ENCODE results near the gene PPP1R12C. TPM values are rescaled to one million over a fixed set of nuclear protein-coding genes. Genes with fewer than 3 reads are reported as not detected.

The PPP1R12C gene
- total RNA-seq, 1 experiment from 2014 or later: 92.3 TPM

GRCh38 chr19:55080968-55081769, 36.3 kb downstream of the PPP1R12C start:
- Mint-ChIP-seq H3K9me3 (no peaks in the 10 kb centered on the region), H3K36me3 (0 out of 2 replicates have a peak, but pooled peaks cover 3% of the 10 kb centered on the region), H3K27me3 (ENCODE audit: low read depth) (peaks cover 79% of the 10 kb centered on the region), H3K4me1 (peaks cover 48% of the 10 kb centered on the region), H3K27ac (peak overlapping the region; percentile 98), H3K4me3 (peak overlapping the region; percentile 96)
- no peak for TF ChIP-seq JAZF1 (CRISPR knock-in tag; IDR thresholded peaks at IDR 0.05)
- peak; percentile 48; the same call in 1 of the 2 replicates for TF ChIP-seq MAX (CRISPR knock-in tag; IDR thresholded peaks at IDR 0.05)
- TF ChIP-seq SP1 (CRISPR knock-in tag; conservative IDR thresholded peaks at IDR 0.05): peak; percentile 63
- TF ChIP-seq ETV6 (CRISPR knock-in tag; IDR thresholded peaks at IDR 0.05): 0 out of 2 replicates have a peak, but pooled peaks have one; percentile 49
- TF ChIP-seq SMAD4 (CRISPR knock-in tag; IDR thresholded peaks at IDR 0.05): 0 out of 2 replicates have a peak, but pooled peaks have one; percentile 44
- TF ChIP-seq USF2 (CRISPR knock-in tag; IDR thresholded peaks at IDR 0.05): no peak
- TF ChIP-seq ARID4B (CRISPR knock-in tag; IDR thresholded peaks at IDR 0.05; ENCODE audit: borderline replicate concordance): peak; percentile 88; the same call in 1 of the 2 replicates
- TF ChIP-seq USF1 (CRISPR knock-in tag; IDR thresholded peaks at IDR 0.05): peak; percentile 51; the same call in 1 of the 2 replicates
- no peak for TF ChIP-seq FOXJ3 (CRISPR knock-in tag; IDR thresholded peaks at IDR 0.05; ENCODE audit: borderline replicate concordance)
- TF ChIP-seq ELF4 (CRISPR knock-in tag; IDR thresholded peaks at IDR 0.05; ENCODE audit: low read depth): 0 out of 2 replicates have a peak, but pooled peaks have one; percentile 37
- peak; percentile 70 for TF ChIP-seq FOXK1 (CRISPR knock-in tag; IDR thresholded peaks at IDR 0.05)
- peak; percentile 68; the same call in 1 of the 2 replicates for TF ChIP-seq TEAD1 (CRISPR knock-in tag; IDR thresholded peaks at IDR 0.05)
- TF ChIP-seq EMX1 (CRISPR knock-in tag; IDR thresholded peaks at IDR 0.05): no peak
- TF ChIP-seq PRDM15 (CRISPR knock-in tag; IDR thresholded peaks at IDR 0.05): no peak
- TF ChIP-seq E2F5 (CRISPR knock-in tag; IDR thresholded peaks at IDR 0.05): peak; percentile 33; the same call in 1 of the 2 replicates
- no peak for TF ChIP-seq NR2C2 (CRISPR knock-in tag; IDR thresholded peaks at IDR 0.05)
- ChIA-PET POLR2A (interaction anchor here (0.6 to 1.2 kb wide), 4 partner anchors 18 to 212 kb away, joined by 3 read pairs; partner anchors contain the start of gene RDH13), CTCF (interaction anchor here (0.5 to 1.7 kb wide), 12 partner anchors 8 to 552 kb away, joined by 3 to 14 read pairs (median 4); partner anchors contain the start of gene DNAAF3)
- ATAC-seq: peak; percentile 67
- peak; percentile 98 for DNase-seq (ENCODE audit: low spot score)

All from WTC11 (cell line).